Stimulated activated naive CD8-positive, alpha-beta T cell treated with anti-CD3 and anti-CD28 coated beads, Interleukin-15, amount 100 ng/mL, for 72 hours (primary cell): ENCODE measurements around the gene SLC8A1.

Source experiments
- ATAC-seq: fragments of 150-1000 bp; cut with Tn5 transposase; 2 replicates; pipeline ENCODE4 v1.10.0; 2021; ENCODE audit warnings: mild to moderate bottlenecking, moderate library complexity
- DNase-seq, 2 donors: peaks; one replicate each; pipeline ENCODE4 v3.0.0; 2021 to 2022
- H3K27ac Mint-ChIP-seq, 2 donors: one replicate each; pipeline ENCODE4 v1.8.0; 2022; ENCODE audit warnings: mild to moderate bottlenecking in 2 of 2, mixed read lengths in 2 of 2, moderate library complexity in 2 of 2
- H3K27me3 Mint-ChIP-seq: one replicate; pipeline ENCODE4 v1.8.0; 2022; ENCODE audit warnings: mixed read lengths
- H3K4me1 Mint-ChIP-seq: one replicate; pipeline ENCODE4 v1.8.0; 2022; ENCODE audit warnings: mild to moderate bottlenecking, mixed read lengths
- H3K4me3 Mint-ChIP-seq, 2 donors: one replicate each; pipeline ENCODE4 v1.8.0; 2022; ENCODE audit warnings: mild to moderate bottlenecking in 2 of 2, mixed read lengths in 2 of 2, moderate library complexity in 1 of 2
- H3K9me3 Mint-ChIP-seq, 2 donors: one replicate each; pipeline ENCODE4 v1.8.0; 2022; ENCODE audit warnings: mixed read lengths in 2 of 2

Gene SLC8A1

DNA sequence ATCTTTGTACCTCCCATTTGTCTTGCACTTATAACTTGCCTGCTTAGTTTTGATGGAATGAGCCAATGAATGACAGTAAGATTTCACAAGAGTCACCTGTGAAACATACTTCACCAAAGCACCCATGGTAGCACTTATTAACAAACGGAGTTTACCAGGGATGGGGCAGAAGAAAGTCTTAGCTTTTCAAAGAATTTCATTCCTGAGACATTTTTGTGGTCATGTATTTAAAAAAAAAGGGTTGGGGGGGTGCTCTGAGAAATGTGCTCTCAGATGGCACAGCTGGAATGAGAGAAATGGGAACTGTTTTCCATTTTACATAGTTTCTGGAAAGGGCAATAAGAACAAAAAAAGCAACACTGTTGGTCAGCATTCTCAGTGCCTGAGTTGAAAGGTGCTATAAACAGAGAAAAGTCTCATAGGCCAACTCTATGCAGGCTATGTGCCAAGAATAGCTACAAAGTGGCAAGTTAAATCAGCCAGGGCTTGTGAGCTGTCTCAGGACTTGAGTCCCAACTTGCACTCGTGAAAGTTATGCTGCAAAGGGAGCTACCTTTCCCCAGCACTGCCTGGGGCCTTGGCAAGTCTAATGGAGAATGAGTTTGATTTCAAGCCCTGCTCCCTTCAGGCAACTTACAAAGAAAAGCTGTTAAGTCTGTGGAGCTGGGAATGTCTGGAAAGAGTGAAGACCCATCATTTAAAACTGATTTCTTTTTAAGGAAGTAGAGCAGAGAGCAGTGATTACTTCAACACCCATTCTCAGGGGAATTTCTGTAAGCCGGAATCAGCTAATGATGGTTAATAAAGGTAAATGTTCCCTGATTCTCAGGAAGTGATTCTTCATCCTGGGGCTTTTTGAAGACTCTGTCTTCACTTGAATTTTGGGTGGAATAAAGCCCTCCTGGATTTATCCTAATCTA is 170.6 kb downstream of the SLC8A1 start:
- Mint-ChIP-seq H3K9me3 (no peaks in the 10 kb centered on the region), H3K27me3 (no peaks in the 10 kb centered on the region), H3K4me1 (no peaks in the 10 kb centered on the region), H3K4me3 (no peak overlapping the region), H3K27ac (no peak overlapping the region)
- DNase-seq (no peak), ATAC-seq (no peak)

DNA sequence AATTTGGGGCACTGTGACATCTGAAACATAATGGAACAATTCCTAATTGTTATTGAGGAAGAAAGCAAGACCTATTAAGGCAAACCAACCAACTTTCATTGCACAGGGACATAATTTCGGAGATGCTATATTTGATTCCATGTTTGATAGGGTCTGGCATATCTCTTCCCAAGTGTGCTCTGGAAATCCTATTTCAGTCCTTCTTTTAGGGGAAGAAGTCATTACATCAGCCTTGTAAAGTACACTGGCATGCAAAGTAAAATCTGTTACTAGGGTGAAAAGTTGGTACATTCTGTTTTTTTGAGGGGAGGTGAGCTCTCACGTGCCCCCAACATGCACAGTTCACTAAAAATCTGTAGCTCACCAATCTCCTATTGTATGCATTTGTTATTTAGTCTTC is 172.4 kb downstream of the SLC8A1 start:
- Mint-ChIP-seq H3K4me1 (no peaks in the 10 kb centered on the region), H3K27ac (no peak overlapping the region), H3K9me3 (no peaks in the 10 kb centered on the region), H3K4me3 (no peak overlapping the region), H3K27me3 (no peaks in the 10 kb centered on the region)
- no peak for DNase-seq
- ATAC-seq: no peak

DNA sequence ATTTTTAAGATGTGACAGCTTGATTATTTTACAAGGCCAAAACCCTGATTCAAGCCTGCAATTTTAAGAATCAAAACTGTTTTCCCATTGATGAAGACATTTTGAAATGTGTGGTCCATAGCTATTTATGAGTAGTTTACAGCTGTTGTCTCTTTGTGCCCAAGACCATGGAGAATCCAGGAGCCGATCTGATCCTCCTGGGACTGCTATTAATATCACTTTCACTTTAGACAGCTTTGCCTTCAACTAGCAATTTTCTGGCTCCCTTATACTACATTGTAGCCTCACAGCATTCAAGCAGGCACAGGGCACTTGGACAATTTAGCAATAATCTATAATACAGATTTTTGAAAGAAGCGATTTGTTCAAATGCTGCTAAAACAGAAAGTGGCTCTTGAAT is 172.9 kb downstream of the SLC8A1 start:
- no peak overlapping the region for H3K4me3 Mint-ChIP-seq
- no peaks in the 10 kb centered on the region for H3K9me3 Mint-ChIP-seq
- no peaks in the 10 kb centered on the region for H3K4me1 Mint-ChIP-seq
- no peaks in the 10 kb centered on the region for H3K27me3 Mint-ChIP-seq
- DNase-seq (no peak), ATAC-seq (no peak)
- no peak overlapping the region for H3K27ac Mint-ChIP-seq

DNA sequence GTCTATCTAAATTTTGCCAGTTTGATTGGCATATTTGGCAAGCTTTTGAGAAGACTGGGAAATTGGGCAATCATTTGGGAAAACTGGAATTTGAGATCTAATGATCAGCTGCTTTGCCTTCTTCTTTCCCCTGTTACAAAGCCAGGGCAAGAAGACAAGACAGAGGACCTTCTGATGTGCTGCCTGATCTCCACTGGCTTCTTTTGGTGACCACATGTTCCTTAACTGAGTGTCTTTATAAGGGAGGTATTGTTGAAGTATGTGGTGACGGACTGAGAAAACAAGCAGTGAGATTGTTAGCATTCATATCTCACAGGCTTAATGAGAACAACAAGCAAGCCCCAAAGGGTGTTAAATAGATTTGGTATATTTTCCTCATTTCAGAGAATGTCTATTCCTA is 175.8 kb downstream of the SLC8A1 start:
- no peak overlapping the region for H3K27ac Mint-ChIP-seq

DNA sequence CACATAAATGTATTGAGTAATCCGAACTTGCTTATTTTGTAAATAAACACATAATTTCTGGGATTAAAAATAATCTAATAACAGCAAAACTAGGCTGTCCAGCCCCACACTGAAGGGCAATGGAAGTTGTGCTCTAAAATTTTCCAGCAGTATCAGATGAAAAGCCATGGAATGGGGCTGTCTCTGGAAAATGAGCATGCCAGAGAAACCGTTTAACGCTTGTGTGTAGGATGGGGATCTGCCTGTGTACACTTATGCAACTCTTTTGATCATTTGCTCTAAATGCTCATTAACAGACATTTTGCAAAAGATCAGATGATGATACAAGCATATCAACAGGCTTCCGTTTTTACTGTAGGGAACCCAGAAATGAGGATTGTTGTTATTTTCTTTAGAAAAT is 177.6 kb downstream of the SLC8A1 start:
- no peaks in the 10 kb centered on the region for H3K9me3 Mint-ChIP-seq
- H3K27me3 Mint-ChIP-seq: no peaks in the 10 kb centered on the region
- DNase-seq (no peak), ATAC-seq (no peak)
- no peak overlapping the region for H3K4me3 Mint-ChIP-seq
- no peaks in the 10 kb centered on the region for H3K4me1 Mint-ChIP-seq
- H3K27ac Mint-ChIP-seq: no peak overlapping the region

More for the DNA sequence above, 175.8 kb downstream of the SLC8A1 start:
- Mint-ChIP-seq H3K27me3 (no peaks in the 10 kb centered on the region), H3K4me3 (no peak overlapping the region), H3K9me3 (no peaks in the 10 kb centered on the region), H3K4me1 (no peaks in the 10 kb centered on the region)
- ATAC-seq: no peak
- DNase-seq: no peak

DNA sequence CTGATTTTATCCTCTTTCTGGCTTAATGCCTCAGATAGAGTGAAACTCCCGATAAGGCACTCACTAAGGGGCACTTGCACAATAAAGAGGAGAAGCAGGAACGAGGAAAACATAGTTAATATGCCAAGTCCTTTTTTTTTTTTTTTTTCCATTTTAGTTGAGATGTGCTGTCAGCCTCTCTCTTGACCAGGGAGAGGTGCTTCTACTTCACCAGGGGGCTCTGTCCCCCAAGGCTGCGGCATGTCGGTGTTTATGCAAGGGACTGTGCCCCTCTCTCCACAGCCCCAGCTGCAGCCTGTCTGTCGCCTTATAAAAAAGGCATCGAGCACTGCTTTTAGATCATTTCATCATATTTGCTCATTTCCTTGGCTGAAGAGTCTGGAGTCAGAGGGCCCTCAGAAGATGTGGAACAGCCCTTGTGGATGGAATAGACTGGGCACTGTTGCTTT is 178.1 kb downstream of the SLC8A1 start:
- no peak for DNase-seq
- H3K4me1 Mint-ChIP-seq: no peaks in the 10 kb centered on the region
- no peaks in the 10 kb centered on the region for H3K27me3 Mint-ChIP-seq
- no peaks in the 10 kb centered on the region for H3K9me3 Mint-ChIP-seq
- ATAC-seq: no peak
- H3K4me3 Mint-ChIP-seq: no peak overlapping the region
- H3K27ac Mint-ChIP-seq: no peak overlapping the region

DNA sequence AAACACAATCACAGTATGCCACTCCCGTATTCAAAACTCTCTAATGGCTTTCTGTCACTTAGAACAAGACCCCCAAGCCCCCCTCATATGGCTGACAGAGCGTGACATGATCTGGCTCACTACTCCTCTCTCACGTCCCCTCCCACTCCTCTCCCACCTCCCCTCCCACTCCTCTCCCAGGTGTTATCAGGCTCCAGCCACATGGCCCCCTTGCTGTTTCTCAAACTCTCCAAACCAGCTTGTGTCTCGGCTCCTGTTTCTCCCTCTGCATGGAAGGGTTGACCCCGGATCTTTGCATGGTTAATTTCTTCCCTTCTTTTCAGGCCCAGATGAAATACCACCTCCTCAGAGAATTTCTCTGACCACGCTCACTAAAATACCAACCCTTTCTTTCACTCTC is 180.8 kb downstream of the SLC8A1 start:
- DNase-seq (no peak), ATAC-seq (no peak)
- no peaks in the 10 kb centered on the region for H3K9me3 Mint-ChIP-seq
- no peak overlapping the region for H3K4me3 Mint-ChIP-seq
- no peaks in the 10 kb centered on the region for H3K27me3 Mint-ChIP-seq
- H3K4me1 Mint-ChIP-seq: no peaks in the 10 kb centered on the region
- no peak overlapping the region for H3K27ac Mint-ChIP-seq

DNA sequence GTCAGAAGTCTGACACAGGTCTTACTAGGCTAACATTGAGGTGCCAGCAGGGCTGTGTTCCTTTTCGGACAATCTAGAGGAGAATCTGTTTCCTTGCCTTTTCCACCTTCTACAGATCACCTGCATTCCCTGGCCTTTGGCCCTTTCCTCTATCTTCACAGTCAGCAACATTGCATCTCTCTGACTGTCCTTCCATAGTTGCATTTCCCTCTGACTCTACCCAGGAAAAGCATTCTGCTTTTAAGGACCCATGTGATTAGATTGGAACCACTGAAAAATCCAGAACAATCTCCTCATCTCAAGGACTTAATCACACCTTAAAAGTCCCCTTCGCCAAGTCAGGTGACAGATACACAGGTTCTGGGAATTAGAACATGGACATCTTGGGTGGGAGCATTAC is 181.5 kb downstream of the SLC8A1 start:
- DNase-seq: no peak
- ATAC-seq: no peak
- Mint-ChIP-seq H3K27me3 (no peaks in the 10 kb centered on the region), H3K4me1 (no peaks in the 10 kb centered on the region), H3K9me3 (no peaks in the 10 kb centered on the region), H3K4me3 (no peak overlapping the region), H3K27ac (no peak overlapping the region)

DNA sequence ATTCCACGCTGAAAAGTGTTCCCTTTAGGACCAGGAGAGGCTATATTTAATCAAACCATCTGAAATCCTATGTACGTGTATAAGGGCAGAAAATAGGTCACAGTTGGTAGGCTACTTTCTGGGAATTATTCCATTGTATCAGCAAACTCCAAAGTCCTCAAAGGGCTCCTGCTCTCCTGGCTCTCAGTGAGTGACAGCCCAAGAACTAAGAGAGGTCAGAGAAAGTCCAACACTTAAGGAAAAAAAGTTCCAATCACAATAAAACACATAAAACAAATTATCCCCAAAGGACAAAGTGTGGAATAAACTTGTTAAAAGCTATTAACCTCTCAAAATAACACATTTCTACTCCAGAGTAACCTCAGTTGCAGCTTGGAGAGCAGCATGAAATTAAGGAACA is 183.3 kb downstream of the SLC8A1 start:
- H3K4me1 Mint-ChIP-seq: no peaks in the 10 kb centered on the region

DNA sequence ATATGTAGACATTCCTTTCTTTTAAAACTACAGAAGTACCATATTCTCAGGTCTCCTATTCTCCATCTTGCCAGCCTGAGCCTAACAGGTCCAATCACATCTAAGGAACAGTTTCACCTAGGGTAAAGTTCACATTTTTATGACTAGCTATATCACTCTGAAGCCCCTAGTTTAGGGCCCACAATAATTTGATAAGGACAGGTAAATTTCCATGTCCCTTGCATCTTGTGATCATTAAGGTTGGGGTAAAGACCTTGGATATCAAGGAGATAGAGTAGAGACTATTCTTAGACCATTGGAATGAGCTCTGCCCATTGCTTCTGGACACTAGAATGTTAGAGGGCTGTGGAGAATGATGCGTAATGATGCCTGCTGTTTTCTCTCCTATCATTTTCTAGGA is 185.7 kb downstream of the SLC8A1 start:
- no peak for ATAC-seq
- no peak overlapping the region for H3K27ac Mint-ChIP-seq
- no peak for DNase-seq
- no peaks in the 10 kb centered on the region for H3K4me1 Mint-ChIP-seq
- H3K9me3 Mint-ChIP-seq: no peaks in the 10 kb centered on the region
- no peaks in the 10 kb centered on the region for H3K27me3 Mint-ChIP-seq
- H3K4me3 Mint-ChIP-seq: no peak overlapping the region

More for the DNA sequence above, 183.3 kb downstream of the SLC8A1 start:
- DNase-seq (no peak), ATAC-seq (no peak)
- Mint-ChIP-seq H3K27ac (no peak overlapping the region), H3K9me3 (no peaks in the 10 kb centered on the region), H3K27me3 (no peaks in the 10 kb centered on the region), H3K4me3 (no peak overlapping the region)

DNA sequence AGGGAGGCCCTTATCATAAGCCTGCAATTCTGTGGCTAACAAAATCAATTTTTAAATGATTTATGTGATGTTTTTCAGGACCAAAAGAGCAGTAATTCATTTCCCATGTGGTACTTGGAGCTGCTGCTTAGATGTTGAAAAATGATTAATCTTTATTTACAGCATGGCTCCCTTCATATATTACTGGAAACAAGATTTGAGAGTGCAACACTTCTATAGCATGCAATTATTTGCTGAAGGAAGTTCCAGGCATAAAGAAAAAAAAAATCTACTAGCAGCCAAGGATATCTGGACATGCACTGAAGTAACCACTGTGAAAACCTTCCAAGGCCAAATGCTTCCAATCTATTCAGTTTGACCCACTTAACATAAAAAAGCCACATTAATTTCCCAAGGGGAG is 186.3 kb downstream of the SLC8A1 start:
- no peaks in the 10 kb centered on the region for H3K27me3 Mint-ChIP-seq
- no peak overlapping the region for H3K27ac Mint-ChIP-seq
- H3K4me3 Mint-ChIP-seq: no peak overlapping the region
- ATAC-seq (no peak), DNase-seq (no peak)
- H3K9me3 Mint-ChIP-seq: no peaks in the 10 kb centered on the region
- no peaks in the 10 kb centered on the region for H3K4me1 Mint-ChIP-seq

DNA sequence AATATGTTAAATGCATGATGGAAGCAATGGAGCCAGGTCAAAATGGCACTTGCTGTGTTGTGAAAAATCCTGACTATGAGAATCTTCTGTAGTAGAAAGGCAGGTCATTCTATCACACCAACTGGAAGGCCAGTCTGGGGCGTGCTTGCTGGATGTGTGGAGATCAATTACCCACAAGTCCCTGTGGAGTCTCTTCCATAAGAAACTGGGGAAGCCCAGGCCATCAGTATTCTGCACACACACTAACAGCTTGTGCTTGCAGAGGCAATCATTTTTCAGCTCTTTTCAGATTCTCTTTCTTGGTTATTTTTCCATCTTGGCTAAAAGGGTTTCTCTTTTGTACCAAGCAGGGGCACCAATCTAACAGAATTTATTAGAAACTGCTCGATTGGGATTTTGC is 190.8 kb downstream of the SLC8A1 start:
- no peak overlapping the region for H3K27ac Mint-ChIP-seq
- no peaks in the 10 kb centered on the region for H3K9me3 Mint-ChIP-seq
- DNase-seq (no peak), ATAC-seq (no peak)
- no peak overlapping the region for H3K4me3 Mint-ChIP-seq
- no peaks in the 10 kb centered on the region for H3K27me3 Mint-ChIP-seq
- no peaks in the 10 kb centered on the region for H3K4me1 Mint-ChIP-seq

DNA sequence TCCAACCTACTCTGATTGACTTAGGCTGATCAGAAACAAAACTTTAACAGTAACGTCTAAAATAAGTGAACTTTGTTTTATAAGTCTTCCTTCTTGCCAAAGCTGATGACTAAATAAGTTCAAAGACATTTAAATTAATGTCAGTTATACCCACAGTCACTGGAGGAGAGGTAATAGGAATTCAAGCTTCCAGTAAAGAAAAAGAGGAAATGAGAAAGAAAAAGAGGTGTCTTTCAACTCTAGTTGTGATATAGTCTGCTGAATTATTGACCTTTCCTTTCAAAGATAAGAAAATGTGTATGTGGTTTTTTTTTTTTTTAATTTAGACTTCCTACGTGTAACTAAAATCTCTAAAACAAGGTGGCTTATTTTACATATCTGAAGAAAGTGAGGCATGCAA is 191.5 kb downstream of the SLC8A1 start:
- DNase-seq: no peak
- no peaks in the 10 kb centered on the region for H3K4me1 Mint-ChIP-seq
- H3K4me3 Mint-ChIP-seq: no peak overlapping the region
- H3K9me3 Mint-ChIP-seq: no peaks in the 10 kb centered on the region
- no peak overlapping the region for H3K27ac Mint-ChIP-seq
- no peak for ATAC-seq
- H3K27me3 Mint-ChIP-seq: no peaks in the 10 kb centered on the region

DNA sequence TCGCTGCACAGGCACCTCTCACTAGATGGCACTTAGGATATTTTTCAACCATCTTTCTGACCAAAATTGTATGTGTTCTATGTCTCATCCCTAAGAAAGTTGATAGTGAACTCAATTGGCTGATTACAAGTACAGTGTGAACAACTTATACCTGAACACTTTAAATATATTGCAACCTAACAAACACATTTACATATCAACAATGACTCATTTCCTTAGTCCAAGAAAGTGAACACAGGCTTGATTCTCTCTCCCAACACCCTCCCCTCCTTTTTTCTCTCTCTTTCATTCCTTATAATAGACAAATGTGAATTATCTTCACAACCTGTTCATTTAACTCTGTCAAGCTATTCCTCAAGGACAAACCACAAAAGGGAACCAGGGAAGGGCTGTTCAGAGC is 192.0 kb downstream of the SLC8A1 start:
- no peak for ATAC-seq
- Mint-ChIP-seq H3K4me3 (no peak overlapping the region), H3K27ac (no peak overlapping the region), H3K27me3 (no peaks in the 10 kb centered on the region), H3K4me1 (no peaks in the 10 kb centered on the region), H3K9me3 (no peaks in the 10 kb centered on the region)
- no peak for DNase-seq

DNA sequence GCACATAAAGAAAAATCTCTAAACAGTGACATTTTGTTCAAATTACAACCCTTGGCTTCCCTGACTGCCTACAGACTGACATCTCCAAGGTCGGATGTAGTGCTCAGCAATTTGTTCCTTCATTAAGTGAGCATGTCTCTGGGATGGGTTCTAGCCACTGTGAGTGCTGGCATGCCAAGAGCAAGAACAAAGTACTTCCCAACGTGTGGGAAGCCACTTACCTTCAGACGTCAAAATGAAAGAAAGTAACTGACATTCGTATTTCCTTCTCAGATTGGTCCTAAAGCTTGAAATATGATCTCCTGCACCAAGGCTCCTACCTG is 193.8 kb downstream of the SLC8A1 start:
- Mint-ChIP-seq H3K27me3 (no peaks in the 10 kb centered on the region), H3K4me3 (no peak overlapping the region), H3K4me1 (no peaks in the 10 kb centered on the region), H3K9me3 (no peaks in the 10 kb centered on the region), H3K27ac (no peak overlapping the region)
- ATAC-seq (no peak), DNase-seq (no peak)

DNA sequence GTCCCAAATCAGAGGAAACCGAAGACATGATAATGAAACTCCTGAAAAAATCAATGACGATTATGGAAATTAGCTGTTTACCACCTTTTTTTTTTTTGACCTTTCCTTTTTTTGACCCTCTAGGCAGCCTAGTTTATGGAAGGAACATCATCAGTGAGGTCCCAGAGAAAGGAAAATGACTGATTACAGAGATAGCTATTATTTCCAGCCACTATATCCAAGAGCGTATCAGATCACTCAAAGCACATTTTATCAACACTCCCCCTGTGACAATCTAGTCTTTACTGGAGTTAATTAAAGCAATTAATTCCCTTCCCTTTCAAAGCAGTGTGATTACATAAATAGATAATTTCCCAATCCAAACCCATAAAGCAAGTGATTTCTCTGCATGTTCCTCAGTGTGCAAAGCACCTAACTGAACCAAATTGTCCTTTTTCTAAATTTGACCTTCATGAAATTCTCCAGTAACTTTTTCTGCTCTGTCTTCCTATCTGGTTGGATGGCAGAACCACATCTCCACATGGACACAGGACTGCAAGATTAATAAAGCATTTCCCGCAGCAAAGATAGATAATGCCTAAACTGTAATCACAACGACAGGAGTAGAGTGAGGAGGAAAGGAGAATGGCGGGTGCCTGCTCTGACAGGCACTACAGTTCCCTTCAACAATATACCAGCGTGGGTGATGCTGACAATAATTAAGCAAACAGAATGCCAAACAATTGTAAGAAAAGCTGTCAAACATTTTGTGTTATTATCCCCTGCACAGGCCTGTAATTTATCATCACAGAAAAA is 194.4 kb downstream of the SLC8A1 start:
- no peak overlapping the region for H3K27ac Mint-ChIP-seq
- no peak for DNase-seq
- H3K4me1 Mint-ChIP-seq: no peaks in the 10 kb centered on the region
- H3K4me3 Mint-ChIP-seq: no peak overlapping the region
- no peaks in the 10 kb centered on the region for H3K27me3 Mint-ChIP-seq
- H3K9me3 Mint-ChIP-seq: no peaks in the 10 kb centered on the region
- ATAC-seq: no peak
